Muscle of back (tissue), 11 donors: ENCODE data around the gene KIRREL2. TPM values are rescaled to one million over a fixed set of nuclear protein-coding genes. Genes with fewer than 3 reads are reported as not detected.
A peak's percentile ranks its signal among the peaks of the same experiment; 100 is the strongest.
"Not testable (repeated sequence)": the region's sequence is repeated elsewhere in the genome, so short reads cannot be mapped to it uniquely, and the experiment has no call there.

ENCODE experiments used
- DNase-seq, 3 donors: peaks; one replicate each; pipeline versions ENCODE4 v3.0.0 to v3.0.0-alpha.2; 2013
- polyA plus RNA-seq, 10 donors: library from polyadenylated mRNA; unstranded; fragments of 120-200 nt; gene quantifications; one replicate each; pipeline ENCODE4 v1.2.1, GENCODE V29; 2013; ENCODE audit not compliant: insufficient read length in 10 of 10

The KIRREL2 gene
- polyA plus RNA-seq, 10 donors = 0.18 to 1.1 (median 0.33) TPM

DNA sequence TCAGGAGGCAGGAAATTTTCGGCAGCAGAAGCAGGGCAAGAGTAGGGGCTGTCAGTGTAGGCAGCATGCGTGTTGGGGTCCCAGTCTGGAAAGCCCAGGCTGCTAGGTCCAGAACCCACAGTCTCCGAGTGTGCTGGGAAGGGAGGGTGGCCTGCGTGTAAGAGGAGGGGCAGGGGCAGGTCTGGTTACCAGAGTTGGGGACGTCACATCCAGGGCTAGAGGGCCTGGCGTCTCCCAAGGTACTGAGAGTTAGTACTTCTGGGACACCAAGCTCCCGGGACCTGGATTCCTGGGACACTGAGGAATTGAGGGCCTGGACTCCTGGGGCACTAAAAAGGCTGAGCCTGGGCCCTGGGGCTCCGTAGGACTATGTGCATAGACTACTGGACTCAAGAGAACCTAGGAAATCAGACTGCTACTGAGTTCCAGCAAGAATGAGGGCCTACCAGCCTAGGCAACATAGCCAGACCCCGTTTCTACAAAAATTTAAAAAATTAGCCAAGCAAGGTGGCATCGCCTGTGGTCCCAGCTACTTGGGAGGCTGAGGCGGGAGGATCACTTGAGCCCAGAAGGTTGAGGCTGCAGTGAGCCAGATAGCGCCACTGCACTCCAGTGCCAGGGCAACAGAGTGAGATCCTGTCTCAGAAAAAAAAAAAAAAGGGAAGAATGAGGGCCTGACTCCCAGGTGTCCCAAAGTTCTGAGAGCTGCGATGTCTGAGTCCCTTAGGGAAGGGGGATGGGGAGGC, 41.2 kb downstream of the KIRREL2 start:
- DNase-seq = no peak

DNA sequence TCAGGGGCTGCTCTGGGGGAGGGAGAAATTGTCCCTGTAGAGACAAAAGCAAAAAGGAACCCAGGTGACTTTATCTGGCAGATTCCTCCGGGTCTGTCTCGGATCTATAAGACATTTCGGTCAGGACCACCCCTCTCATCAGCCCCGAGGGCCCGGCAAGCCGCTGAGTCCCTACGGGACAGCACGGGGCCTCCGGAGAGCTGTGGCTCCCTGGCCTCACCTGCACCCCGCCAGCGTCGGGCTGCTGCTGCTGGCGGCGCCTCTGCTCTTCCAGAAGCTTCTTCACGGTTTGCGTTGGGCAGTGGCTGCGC, 41.7 kb downstream of the KIRREL2 start:
- DNase-seq = no peak

DNA sequence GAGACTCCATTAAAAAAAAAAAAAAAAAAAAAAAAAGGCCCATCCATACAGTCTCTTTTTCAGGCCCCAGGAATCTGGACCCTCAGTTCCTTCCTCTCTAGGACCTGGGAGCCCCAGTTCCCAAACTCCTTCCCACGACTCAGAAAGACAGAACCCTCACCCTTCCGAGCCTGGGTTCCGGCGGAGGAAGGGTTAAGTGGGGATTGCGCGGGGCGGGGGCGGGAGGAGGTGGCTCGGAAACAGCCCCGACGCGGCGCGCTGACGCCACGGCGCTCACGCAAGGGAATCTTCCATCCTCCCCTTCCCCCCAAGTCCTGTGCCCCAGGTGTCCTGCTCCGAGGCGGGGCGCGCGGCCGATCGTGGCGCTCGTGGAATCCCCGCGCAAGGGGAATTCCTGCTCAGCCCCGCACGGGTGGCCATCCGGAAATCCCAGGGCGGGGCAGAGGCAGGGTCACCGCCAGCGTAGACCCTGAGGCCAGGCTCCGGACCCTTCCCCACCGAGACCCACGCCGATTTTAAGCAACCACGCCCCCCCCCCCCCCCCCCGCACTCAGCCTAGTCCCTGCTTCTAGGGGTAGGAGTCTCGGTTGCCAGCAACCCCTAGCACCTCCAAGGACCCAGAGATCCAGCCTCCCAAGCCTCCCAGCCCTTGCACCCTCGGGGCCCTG, 43.0 kb downstream of the KIRREL2 start:
- DNase-seq = peak; percentile 70 to 94 (median 88)

DNA sequence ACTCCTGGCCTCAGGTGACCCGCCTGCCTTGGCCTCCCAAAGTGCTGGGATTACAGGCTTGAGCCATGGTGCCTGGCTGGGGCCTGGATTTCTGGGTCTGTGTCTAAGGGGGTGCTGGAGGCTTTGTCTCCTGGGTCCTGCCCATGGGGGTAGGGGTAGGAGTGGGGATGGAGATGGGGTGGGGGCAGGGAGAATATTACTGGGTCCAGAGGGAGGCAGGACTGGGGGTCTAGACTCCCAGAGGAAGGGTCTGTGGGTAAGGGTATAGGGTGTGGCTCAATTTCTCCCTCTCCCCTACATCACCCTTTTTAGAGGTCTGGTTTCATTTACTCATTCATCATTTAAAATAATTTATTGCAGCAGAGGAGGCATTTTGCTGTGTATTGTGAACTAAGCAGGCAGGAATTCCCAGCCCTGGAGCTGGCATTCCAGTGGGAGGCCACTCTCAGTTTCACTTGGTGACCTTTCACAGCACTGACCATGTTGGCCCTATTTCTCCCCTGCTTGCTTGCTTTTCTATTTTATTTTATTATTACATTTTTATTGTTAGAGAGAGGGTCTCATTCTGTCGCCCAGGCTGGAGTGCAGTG, 44.4 kb downstream of the KIRREL2 start:
- DNase-seq = no peak

DNA sequence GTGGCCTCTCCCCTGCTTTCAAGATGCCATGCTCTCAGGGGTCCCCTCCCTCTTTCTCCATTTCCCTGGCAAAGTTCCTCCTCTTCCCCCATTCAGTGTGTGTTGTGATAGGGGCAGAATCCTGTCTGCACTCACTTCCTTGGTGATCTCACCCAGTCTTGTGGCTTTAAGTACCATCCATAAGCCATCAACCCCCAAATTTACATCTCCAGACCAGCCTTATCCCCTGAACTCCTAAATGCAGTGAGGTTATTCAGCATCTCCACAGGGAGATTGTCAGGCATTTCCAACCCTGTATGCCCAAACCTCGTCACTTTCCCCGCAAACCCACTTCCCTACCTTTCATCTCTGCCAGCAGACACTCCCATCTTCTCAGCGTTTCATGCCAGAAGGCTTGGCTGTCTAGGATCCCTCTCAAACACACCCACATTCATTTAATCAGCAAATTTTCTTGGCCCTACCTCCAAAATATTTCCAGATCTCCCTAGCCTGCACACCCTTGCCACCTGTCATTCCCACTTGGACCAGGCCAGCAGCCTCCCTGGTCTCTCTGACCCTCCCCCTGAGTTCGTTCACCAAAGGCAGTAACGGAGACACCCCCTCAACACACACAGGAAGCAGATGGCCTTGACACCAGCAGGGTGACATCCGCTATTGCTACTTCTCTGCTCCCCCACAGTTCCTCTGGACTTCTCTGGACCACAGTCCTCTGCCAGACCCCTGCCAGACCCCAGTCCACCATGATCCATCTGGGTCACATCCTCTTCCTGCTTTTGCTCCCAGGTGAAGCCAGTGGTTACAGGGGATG, 45.3 kb downstream of the KIRREL2 start, which contains the start of gene HCST:
Gene HCST, plus strand, starts transcription at position 676 of the 808 bp plus-strand sequence. Its CDS starts 65 bp downstream, at position 741.
- DNase-seq = no peak

DNA sequence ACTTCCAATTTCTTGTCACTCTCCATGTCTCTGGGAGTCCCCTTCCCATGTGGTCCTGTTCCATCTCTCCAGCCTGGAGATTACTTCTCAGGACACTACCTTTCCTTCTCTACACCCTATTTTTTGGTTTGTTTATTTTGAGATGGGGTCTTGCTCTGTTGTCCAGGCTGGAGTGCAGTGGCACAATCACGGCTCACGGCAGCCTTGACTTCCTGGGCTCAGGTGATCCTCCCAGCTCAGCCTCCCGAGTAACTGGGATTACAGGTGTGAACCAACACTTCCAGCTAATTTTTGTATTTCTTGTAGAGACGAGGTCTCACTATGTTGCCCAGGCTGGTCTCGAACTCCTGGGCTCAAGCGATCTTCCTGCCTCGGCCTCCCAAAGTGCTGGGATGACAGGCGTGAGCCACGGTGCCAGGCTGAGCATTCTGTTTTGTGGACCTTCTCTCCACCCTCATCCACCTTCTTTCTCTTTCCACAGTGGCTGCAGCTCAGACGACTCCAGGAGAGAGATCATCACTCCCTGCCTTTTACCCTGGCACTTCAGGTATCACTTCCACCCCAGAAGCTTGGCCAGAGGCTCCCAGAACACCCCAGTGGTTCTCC, 46.3 kb downstream of the KIRREL2 start:
- DNase-seq = no peak

DNA sequence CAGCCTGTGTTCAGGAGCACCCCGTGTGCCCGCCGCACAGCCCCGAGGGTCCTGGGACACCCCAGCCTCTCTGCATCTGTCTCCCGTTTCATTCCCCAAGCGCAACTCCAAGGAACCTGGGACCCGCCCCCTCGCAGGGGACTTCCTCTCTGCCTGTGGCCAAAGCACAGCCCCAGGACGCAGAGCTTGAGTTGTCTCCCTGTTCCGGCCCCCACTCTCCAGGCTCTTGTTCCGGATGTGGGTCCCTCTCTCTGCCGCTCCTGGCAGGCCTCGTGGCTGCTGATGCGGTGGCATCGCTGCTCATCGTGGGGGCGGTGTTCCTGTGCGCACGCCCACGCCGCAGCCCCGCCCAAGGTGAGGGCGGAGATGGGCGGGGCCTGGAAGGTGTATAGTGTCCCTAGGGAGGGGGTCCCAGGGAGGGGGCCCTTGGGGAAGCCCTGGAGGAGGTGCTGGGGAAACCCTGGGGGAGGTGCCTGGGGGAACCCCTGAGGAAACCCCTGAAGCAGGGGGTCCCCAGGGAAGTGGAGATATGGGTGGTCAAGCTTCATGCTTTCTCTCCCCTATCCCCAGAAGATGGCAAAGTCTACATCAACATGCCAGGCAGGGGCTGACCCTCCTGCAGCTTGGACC, 47.0 kb downstream of the KIRREL2 start:
- DNase-seq = peak in 2 of 3 donors; percentile 54 to 66

DNA sequence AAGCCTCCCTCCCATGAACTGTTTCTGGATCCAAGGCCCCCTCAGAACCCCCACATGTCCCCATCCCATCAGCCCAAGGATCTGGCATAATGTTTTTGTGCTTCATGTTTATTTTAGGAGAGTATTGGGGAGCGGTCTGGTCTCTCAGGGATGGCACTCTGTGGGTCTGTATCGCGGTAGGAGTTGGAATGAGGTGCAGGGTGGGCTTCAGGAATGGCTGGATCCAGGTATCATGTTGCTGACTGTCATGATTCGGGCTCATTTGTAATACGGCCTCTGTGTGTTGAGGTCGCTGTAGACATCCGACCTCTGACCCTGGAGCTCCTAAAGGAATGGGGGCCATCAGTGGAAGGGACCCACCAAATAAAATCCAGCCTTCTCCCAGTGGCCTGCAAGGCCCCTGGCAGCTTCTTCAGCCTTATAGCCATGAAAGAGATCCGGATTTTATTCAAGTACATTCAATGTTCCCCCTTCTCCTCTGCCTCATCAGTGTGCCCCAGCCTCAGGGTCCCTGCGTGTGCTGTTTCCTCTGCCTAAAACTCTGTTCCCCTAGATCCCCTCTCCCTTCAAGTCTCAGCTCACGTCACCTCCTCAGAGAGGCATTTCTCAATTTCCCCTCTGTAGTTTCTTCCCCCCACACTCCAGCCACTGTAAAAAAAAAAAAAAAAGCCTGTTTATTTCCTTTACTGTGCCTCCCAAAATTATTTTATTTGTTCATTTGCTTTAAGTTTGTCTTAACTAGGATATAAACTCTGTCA, 47.8 kb downstream of the KIRREL2 start:
- DNase-seq = no peak

DNA sequence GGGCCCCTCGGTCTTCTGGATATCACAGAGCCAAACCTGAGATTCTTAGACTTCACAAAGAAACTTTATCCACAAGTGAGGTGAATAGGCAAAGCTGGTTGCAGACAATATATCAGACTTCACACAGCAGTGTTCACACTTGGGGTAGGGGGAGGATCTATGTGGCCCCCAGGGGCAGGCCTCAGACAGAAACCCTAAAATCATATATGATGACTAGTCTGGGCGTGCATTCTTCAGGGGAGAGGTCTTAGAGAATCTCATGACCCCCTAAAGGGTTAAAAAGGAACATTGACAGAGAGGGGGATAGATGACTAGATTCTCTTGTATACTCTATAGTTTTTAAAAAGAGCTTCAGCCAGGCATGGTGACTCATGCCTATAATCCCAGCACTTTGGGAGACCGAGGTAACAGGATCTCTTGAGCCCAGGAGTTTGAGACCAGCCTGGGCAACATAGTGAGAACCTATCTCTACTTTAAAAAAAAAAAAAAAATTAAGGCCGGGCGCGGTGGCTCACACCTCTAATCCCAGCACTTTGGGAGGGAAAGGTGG, 48.5 kb downstream of the KIRREL2 start:
- no peak for DNase-seq

DNA sequence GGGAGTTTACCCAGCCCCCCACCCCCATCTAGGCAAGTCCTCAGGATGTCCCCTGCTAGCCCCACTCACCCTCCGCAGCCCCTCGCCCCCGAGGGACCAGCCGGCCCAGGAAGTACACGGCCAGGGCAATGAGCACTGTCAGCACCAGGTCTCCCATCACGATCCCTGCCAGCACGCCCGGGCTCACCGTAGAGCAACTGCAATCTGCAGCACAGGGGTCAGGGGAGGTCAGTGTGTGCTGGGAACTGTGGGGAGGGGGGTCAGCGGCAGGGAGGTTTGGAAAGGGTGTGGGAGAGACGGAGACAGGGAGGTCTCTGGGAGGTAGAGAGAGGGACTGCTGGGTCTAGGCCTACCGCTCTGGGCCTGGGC, 50.6 kb downstream of the KIRREL2 start:
- DNase-seq = no peak

DNA sequence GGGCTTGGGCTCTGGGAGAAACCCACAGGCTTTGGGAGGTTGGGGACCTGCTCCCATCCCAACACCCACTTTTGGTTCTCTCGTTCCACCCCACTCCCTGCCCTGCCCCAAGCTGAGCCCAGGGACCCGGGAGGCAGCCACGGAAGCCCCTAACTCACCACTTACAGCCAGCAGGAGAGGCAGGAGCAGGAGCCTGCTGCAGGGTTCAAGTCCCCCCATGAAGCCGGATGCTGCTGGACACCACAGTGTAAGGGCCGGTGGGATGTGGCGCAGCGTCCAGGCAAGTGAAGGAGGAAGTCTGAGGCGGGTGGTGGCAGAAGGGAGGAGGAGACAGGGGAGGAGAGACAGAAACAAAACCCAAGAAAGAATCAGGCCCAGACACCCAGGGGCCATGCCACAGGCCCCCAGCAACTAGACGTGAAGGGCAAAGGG, 51.3 kb downstream of the KIRREL2 start, which contains the start of gene TYROBP:
Gene TYROBP, minus strand, starts transcription at position 286 of the 432 bp plus-strand sequence. Its CDS starts 67 bp downstream, at position 219.
- DNase-seq = peak in 1 of 3 donors; percentile 32

DNA sequence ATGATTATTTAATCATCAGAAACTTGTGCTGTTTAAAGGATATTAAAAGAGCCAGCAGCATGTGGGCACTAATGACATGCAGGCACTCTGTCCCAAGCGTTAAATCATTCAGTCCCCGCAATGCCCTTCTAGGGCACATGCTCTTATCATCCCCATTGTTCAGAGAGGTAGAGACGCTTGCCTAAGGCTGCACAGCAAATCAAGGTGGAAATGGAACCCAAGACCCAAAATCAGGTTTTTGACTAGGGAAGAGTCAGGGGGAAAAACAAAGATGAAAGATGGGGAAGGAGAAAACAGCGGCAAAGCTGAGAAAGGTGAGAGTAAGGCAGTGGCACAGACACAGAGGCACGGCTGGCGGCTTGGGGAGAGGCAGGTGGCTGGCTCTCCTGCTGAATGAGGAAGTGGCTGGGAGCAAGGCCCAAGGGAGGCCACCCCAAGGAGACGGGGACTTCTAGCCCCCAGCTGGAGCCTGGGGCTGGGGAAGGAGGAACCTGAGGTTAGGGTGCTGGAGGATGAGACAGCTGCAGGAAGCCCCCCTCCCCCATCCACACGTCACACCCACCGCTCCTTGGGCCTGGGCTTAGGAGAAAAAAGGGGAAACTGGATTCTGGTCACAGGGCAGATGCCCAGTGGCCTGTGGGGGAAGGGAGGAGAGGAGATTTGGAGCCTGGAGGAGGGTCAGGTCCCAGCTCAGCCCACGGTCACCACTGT, 52.4 kb downstream of the KIRREL2 start:
- peak in 2 of 3 donors; percentile 56 to 69 for DNase-seq

DNA sequence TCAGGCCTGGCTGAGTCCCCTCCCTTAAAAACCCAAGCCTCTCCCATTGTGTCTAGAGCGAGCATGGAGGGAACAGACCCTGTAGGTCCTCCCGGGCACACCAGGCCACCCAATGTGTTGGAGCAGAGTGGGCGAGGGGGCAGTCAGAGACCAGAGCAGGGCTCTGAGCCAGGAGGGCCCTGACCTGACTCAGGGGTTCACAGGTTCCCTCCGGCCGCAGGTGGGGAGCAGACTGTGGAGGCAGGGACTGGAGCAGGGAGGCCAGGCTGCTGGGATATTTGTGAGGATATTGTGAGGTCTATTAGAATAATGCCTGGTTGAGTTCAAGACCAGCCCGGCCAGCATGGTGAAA, 52.9 kb downstream of the KIRREL2 start:
- DNase-seq = no peak

DNA sequence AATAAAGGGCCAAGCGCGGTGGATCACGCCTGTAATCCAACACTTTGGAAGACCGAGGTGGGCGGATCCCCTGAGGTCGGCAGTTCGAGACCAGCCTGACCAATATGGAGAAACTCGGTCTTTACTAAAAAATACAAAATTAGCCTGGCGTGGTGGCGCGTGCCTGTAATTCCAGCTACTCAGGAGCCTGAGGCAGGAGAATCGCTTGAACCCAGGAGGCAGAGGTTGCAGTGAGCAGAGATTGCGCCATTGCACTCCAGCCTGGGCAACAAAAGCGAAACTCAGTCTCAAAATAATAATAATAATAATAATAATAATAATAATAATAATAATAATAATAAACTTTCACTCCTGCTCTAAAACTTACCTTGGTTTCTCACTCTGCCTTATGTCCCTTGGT, 53.6 kb downstream of the KIRREL2 start:
- not testable (repeated sequence) for DNase-seq

DNA sequence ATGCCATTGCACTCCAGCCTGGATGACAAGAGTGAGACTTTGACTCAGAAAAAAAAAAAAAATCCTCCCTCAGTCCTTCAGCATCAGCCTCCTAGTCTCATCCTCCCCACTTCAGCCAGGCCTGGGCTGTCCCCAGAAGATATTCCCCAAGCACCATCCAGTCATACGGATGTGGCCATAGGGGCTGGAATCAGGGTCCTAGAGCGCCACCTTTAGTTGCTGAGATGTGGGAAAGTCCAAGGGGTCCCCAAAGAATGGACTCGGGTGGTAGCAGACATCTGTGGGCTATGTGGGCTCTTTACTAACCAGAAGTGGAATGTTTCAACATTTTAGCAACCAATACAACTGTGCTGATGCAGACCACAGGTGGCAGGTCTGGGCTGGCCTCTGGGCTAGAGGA, 54.5 kb downstream of the KIRREL2 start:
- no peak for DNase-seq

DNA sequence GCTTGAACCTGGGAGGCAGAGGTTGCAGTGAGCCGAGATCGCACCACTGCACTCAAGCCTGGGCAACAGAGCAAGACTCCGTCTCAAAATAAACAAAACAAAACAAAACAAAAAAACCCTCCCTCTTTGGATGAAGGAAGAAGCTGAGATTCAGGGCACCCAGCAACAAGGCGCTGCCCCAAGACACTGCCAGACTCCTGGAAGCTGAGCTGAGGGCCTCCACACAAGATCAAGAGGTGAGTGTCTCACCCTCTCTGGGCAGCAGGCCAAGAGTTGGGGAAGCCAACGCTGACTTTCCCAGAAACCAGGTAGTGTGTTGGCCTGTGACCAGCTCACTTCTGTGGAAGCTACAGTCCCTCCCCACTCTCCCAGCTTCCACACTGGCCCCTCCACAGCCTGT, 55.1 kb downstream of the KIRREL2 start:
- DNase-seq = no peak

DNA sequence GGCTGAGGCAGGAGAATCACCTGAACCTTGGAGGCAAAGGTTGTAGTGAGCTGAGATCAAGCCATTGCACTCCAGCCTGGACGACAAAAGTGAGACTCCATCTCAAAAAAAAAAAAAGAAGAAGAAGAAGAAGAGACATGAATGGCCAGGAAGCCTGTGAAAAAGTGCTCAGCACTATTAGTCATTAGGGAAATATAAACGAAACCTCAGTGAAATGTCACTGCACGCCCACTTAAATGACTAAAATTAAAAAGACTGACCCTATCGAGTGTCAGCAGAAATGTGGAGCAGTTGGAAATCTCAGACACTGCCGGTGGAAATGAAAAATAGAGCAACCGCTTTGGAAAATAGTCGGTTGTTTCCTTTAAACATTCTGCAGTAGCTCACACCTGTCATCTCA, 56.9 kb downstream of the KIRREL2 start:
- no peak for DNase-seq

DNA sequence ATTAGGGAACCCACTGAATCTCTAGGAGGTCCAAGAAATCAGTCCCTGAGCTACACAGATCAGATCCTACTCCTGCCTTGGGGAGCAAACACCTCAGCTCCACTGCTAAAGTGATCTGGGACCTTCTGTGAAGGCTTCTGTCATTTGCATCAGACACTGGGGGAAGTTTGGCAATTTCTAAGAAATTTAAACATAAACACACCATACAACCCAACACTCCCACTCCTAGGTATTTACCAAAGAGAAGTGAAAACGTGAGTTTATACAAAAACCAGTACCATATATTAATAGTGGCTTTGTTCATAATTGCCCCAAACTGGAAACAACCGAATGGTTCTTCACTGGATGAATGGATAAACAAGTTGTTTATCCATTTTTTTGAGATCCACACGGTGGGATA, 58.7 kb downstream of the KIRREL2 start:
- DNase-seq = no peak
